LNCaP clone FGC (cell line): ENCODE measurements around the gene CAPN10.
"Not testable (repeated sequence)": the region's sequence is repeated elsewhere in the genome, so short reads cannot be mapped to it uniquely, and the experiment has no call there.

Experiments
- DNase-seq: peaks from one replicate; pipeline ENCODE4 v3.0.0-alpha.2; 2011; ENCODE audit warnings: low read depth
- H3K4me3 ChIP-seq: 2 replicates; pipeline ENCODE4 v1.5.1; 2011; ENCODE audit warnings: mild to moderate bottlenecking, low read depth, low read length, control low read depth
- CTCF ChIP-seq: IDR thresholded peaks from 2 replicates; pipeline ENCODE4 v1.5.1; 2012; ENCODE audit warnings: mild to moderate bottlenecking; ENCODE audit not compliant: control insufficient read depth, insufficient read depth; ENCODE audit errors: extremely low read depth

CAPN10 gene

GRCh38 chr2:240586198-240586918 lies at the start of gene CAPN10:
Gene CAPN10 (plus strand): TSS chr2:240586734. CDS start chr2:240586912, 178 bp downstream.
- no peak for TF ChIP-seq CTCF
- H3K4me3 ChIP-seq: peak within 1 kb of the TSS; percentile 83
- peak; percentile 69 for DNase-seq

GRCh38 chr2:240538031-240538780 lies 48.3 kb upstream of the CAPN10 start:
- H3K4me3 ChIP-seq: no peak overlapping the region
- no peak for DNase-seq
- TF ChIP-seq CTCF: no peak

- not testable (repeated sequence) for H3K4me3 ChIP-seq, DNase-seq
Observed at GRCh38 chr2:240539101-240539500, 47.4 kb upstream of the CAPN10 start.

GRCh38 chr2:240539906-240540305 lies 46.6 kb upstream of the CAPN10 start:
- TF ChIP-seq CTCF: no peak
- DNase-seq: no peak

GRCh38 chr2:240551288-240551687 lies 35.2 kb upstream of the CAPN10 start:
- DNase-seq: no peak
- TF ChIP-seq CTCF: no peak
- H3K4me3 ChIP-seq: no peak overlapping the region

More at GRCh38 chr2:240539906-240540305, 46.6 kb upstream of the CAPN10 start:
- H3K4me3 ChIP-seq: no peak overlapping the region

- no peak for TF ChIP-seq CTCF
- no peak overlapping the region for H3K4me3 ChIP-seq
- no peak for DNase-seq
Observed at GRCh38 chr2:240551811-240552210, 34.7 kb upstream of the CAPN10 start.

- no peak for TF ChIP-seq CTCF
- H3K4me3 ChIP-seq: no peak overlapping the region
- DNase-seq: no peak
Observed at GRCh38 chr2:240553956-240554480, 32.5 kb upstream of the CAPN10 start.
